SK-N-SH (cell line): Measurements from ENCODE around the gene SYAP1.

Experiments
- EP300 ChIP-seq, 2 experiments: IDR thresholded peaks; 2 replicates each; pipeline versions ENCODE4 v1.4.0 to v1.6.1; 2012; ENCODE audit warnings: borderline replicate concordance in 1 of 2, low read depth in 1 of 2, low read length in 1 of 2
- POLR2AphosphoS5 ChIP-seq: IDR thresholded peaks from 2 replicates; pipeline ENCODE4 v1.6.1; 2012; ENCODE audit warnings: low read depth, low read length
- TF ChIP-seq, protein P1 (sequence below): fragments of 200-600 bp; sonication (generic); IDR thresholded peaks from 2 replicates; pipeline ENCODE4 v1.6.1; 2017; ENCODE audit warnings: antibody characterized with exemption, mild to moderate bottlenecking, moderate library complexity
- TF ChIP-seq, protein P2 (sequence below): IDR thresholded peaks from 2 replicates; pipeline ENCODE4 v1.4.0; 2012; ENCODE audit warnings: low read depth

DNA sequence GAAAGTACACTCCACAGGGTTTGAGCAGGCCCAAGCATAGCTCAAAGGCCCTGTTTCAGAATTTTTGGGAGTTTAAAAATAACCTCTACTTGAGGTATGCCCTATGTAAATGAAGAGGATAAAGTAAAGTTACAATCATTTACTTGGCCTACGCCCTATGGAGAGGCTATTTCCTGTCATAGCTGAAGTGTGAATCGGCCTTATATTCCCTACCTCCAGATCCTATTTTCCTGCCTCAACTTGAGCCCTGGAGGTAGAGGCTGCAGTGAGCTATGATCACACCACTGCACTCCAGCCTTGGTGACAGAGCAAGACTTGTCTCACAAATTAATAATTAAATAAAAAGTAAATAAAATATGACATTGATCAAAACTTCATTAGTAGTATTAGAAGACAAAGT, 55.3 kb downstream of the SYAP1 start:
- TF ChIP-seq, protein P1, sequence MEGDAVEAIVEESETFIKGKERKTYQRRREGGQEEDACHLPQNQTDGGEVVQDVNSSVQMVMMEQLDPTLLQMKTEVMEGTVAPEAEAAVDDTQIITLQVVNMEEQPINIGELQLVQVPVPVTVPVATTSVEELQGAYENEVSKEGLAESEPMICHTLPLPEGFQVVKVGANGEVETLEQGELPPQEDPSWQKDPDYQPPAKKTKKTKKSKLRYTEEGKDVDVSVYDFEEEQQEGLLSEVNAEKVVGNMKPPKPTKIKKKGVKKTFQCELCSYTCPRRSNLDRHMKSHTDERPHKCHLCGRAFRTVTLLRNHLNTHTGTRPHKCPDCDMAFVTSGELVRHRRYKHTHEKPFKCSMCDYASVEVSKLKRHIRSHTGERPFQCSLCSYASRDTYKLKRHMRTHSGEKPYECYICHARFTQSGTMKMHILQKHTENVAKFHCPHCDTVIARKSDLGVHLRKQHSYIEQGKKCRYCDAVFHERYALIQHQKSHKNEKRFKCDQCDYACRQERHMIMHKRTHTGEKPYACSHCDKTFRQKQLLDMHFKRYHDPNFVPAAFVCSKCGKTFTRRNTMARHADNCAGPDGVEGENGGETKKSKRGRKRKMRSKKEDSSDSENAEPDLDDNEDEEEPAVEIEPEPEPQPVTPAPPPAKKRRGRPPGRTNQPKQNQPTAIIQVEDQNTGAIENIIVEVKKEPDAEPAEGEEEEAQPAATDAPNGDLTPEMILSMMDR, result no peak
- TF ChIP-seq, protein P2, sequence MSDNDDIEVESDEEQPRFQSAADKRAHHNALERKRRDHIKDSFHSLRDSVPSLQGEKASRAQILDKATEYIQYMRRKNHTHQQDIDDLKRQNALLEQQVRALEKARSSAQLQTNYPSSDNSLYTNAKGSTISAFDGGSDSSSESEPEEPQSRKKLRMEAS, result no peak
- TF ChIP-seq EP300 (IDR thresholded peaks at IDR 0.05; ENCODE audit: borderline replicate concordance in 1 of 2, low read depth in 1 of 2, low read length in 1 of 2) (no peak), POLR2AphosphoS5 (no peak)
